Ishikawa (cell line): Measurements from ENCODE around the gene RAB37.

ENCODE experiments used
- CEBPB ChIP-seq: IDR thresholded peaks from 2 replicates; pipeline ENCODE4 v1.6.1; 2012
- CREB1 ChIP-seq: IDR thresholded peaks from 2 replicates; pipeline ENCODE4 v1.6.1; 2012; ENCODE audit warnings: low read depth
- EGR1 ChIP-seq: IDR thresholded peaks from 2 replicates; pipeline ENCODE4 v1.6.1; 2012
- EP300 ChIP-seq: IDR thresholded peaks from 2 replicates; pipeline ENCODE4 v1.6.1; 2012; ENCODE audit warnings: borderline replicate concordance
- FOXM1 ChIP-seq: IDR thresholded peaks from 2 replicates; pipeline ENCODE4 v1.6.1; 2012; ENCODE audit warnings: low read depth, borderline replicate concordance
- NFIC ChIP-seq: IDR thresholded peaks from 2 replicates; pipeline ENCODE4 v1.6.1; 2012
- RAD21 ChIP-seq: IDR thresholded peaks from 2 replicates; pipeline ENCODE4 v1.6.1; 2012; ENCODE audit warnings: low read depth
- TAF1 ChIP-seq: IDR thresholded peaks from 2 replicates; pipeline ENCODE4 v1.6.1; 2012; ENCODE audit warnings: low read depth, mild to moderate bottlenecking
- TCF12 ChIP-seq: IDR thresholded peaks from 2 replicates; pipeline ENCODE4 v1.6.1; 2012; ENCODE audit warnings: low read depth
- TEAD4 ChIP-seq: IDR thresholded peaks from 2 replicates; pipeline ENCODE4 v1.6.1; 2012
- USF1 ChIP-seq: IDR thresholded peaks from 2 replicates; pipeline ENCODE4 v1.6.1; 2012
- YY1 ChIP-seq: IDR thresholded peaks from 2 replicates; pipeline ENCODE4 v1.6.1; 2012; ENCODE audit warnings: low read depth
- ZBTB7A ChIP-seq: IDR thresholded peaks from 2 replicates; pipeline ENCODE4 v1.6.1; 2012; ENCODE audit warnings: low read depth

GRCh38 chr17:74715144-74715543, 21.9 kb upstream of the RAB37 start:
- TF ChIP-seq TEAD4, result no peak
- TF ChIP-seq NFIC, result no peak
- no peak for TF ChIP-seq TAF1
- no peak for TF ChIP-seq EP300
- no peak for TF ChIP-seq ZBTB7A
- TF ChIP-seq USF1, result no peak
- TF ChIP-seq FOXM1, result no peak
- TF ChIP-seq YY1, result no peak
- TF ChIP-seq TCF12, result no peak
- TF ChIP-seq EGR1, result no peak
- no peak for TF ChIP-seq CREB1
- no peak for TF ChIP-seq RAD21
- TF ChIP-seq CEBPB, result no peak
